HG03095 (cell line): ENCODE measurements around the gene C11orf52.

Experiments
- ATAC-seq: cut with Tn5 transposase; IDR thresholded peaks from one replicate; pipeline ENCODE4 v1.9.1; 2021; ENCODE audit warnings: moderate library complexity; ENCODE audit not compliant: unreplicated experiment

C11orf52 gene

GRCh38 chr11:111974446-111974845, 55.7 kb downstream of the C11orf52 start:
- ATAC-seq, result no peak

- ATAC-seq, result no peak
Observed at GRCh38 chr11:111975076-111975806, 56.5 kb downstream of the C11orf52 start.

GRCh38 chr11:111976119-111976766, 57.5 kb downstream of the C11orf52 start:
- no peak for ATAC-seq
